Gastroesophageal sphincter (tissue), 3 donors: Measurements from ENCODE around the gene HOXC12.

ENCODE experiments used
- POLR2A ChIP-seq, 2 donors: fragments of 450-650 bp; IDR thresholded peaks; one replicate each; pipeline ENCODE4 v1.6.1; 2017; ENCODE audit warnings: antibody characterized with exemption in 2 of 2, mild to moderate bottlenecking in 2 of 2, moderate library complexity in 1 of 2
- TF ChIP-seq, protein P1 (sequence below), 4 experiments: fragments of 200-600 bp in 2 of 4; fragments of 450-650 bp in 2 of 4; sonication (generic) in 1 of 4; IDR thresholded peaks; one replicate each; pipeline ENCODE4 v1.5.1; 2017 to 2019; ENCODE audit warnings: antibody characterized with exemption in 4 of 4, mild to moderate bottlenecking in 2 of 4, moderate library complexity in 2 of 4

GRCh38 chr12:53907103-53907502, 47.6 kb upstream of the HOXC12 start:
- TF ChIP-seq, protein P1, sequence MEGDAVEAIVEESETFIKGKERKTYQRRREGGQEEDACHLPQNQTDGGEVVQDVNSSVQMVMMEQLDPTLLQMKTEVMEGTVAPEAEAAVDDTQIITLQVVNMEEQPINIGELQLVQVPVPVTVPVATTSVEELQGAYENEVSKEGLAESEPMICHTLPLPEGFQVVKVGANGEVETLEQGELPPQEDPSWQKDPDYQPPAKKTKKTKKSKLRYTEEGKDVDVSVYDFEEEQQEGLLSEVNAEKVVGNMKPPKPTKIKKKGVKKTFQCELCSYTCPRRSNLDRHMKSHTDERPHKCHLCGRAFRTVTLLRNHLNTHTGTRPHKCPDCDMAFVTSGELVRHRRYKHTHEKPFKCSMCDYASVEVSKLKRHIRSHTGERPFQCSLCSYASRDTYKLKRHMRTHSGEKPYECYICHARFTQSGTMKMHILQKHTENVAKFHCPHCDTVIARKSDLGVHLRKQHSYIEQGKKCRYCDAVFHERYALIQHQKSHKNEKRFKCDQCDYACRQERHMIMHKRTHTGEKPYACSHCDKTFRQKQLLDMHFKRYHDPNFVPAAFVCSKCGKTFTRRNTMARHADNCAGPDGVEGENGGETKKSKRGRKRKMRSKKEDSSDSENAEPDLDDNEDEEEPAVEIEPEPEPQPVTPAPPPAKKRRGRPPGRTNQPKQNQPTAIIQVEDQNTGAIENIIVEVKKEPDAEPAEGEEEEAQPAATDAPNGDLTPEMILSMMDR (IDR thresholded peaks at IDR 0.05), result no peak
- TF ChIP-seq POLR2A (IDR thresholded peaks at IDR 0.05), result no peak
